ENCODE measurements around the gene GLMP. TPM values are rescaled to one million over a fixed set of nuclear protein-coding genes. Genes with fewer than 3 reads are reported as not detected.

The GLMP gene
- total RNA-seq, 1 experiment from 2014 or later, result 60.2 TPM

- ChIA-PET CTCF (no interaction called here), POLR2A (no interaction called here)
- no TSS peak for BruUV-seq (replicated peaks)
- Histone ChIP-seq H3K27me3 (ENCODE audit: control insufficient read depth, insufficient read depth, low read length) (no peaks in the 10 kb centered on the region), H3K4me1 (ENCODE audit: control insufficient read depth, insufficient read depth, low read length) (no peaks in the 10 kb centered on the region), H3K36me3 (ENCODE audit: control insufficient read depth, insufficient read depth, low read length) (peaks cover 60% of the 10 kb centered on the region), H3K4me3 (ENCODE audit: low read depth in 2 of 2, low read length in 2 of 2) (no peak overlapping the region), H3K9me3 (ENCODE audit: control insufficient read depth, insufficient read depth, low read depth, low read length) (no peaks in the 10 kb centered on the region), H3K27ac (ENCODE audit: low read length) (no peak overlapping the region)
- in situ Hi-C loops (cut with HindIII; ENCODE audit: low pct_unique_long_range_greater_than_20kb, low sequenced_read_pairs) (no loop called here), intact Hi-C loops (cut with micrococcal nuclease; ENCODE audit: unreplicated experiment) (no loop called here)
- DNase-seq (ENCODE audit: low read depth, low spot score), result no peak
- ATAC-seq, result no peak
- no peak for TF ChIP-seq REST (IDR thresholded peaks at IDR 0.05; ENCODE audit: insufficient read depth in 1 of 2, low read depth in 2 of 2, low read length in 1 of 2)
- no peak for TF ChIP-seq POLR2AphosphoS5 (IDR thresholded peaks at IDR 0.05; ENCODE audit: low read depth, low read length)
- no peak for TF ChIP-seq CTCF (IDR thresholded peaks at IDR 0.05)
- no peak for TF ChIP-seq SIN3A (IDR thresholded peaks at IDR 0.05; ENCODE audit: borderline replicate concordance, insufficient read depth, low read depth, low read length)
These were observed 21.4 kb upstream of the GLMP start for GRCh38 chr1:156316909-156317308.

- ATAC-seq (peak; percentile 43), DNase-seq (ENCODE audit: low read depth, low spot score) (no peak)
- POLR2A ChIA-PET, result no interaction called here
- peaks cover 45% of the 10 kb centered on the region for H3K36me3 ChIP-seq (ENCODE audit: control insufficient read depth, insufficient read depth, low read length)
- in situ Hi-C loops (cut with HindIII; ENCODE audit: low pct_unique_long_range_greater_than_20kb, low sequenced_read_pairs), result no loop called here
- H3K9me3 ChIP-seq (ENCODE audit: control insufficient read depth, insufficient read depth, low read depth, low read length), result no peaks in the 10 kb centered on the region
- no TSS peak for BruUV-seq (replicated peaks)
- intact Hi-C loops (cut with micrococcal nuclease; ENCODE audit: unreplicated experiment), result no loop called here
- no peak for TF ChIP-seq REST (IDR thresholded peaks at IDR 0.05; ENCODE audit: insufficient read depth in 1 of 2, low read depth in 2 of 2, low read length in 1 of 2)
- peak; percentile 37; the same call in 1 of the 2 replicates for TF ChIP-seq POLR2AphosphoS5 (IDR thresholded peaks at IDR 0.05; ENCODE audit: low read depth, low read length)
- no peaks in the 10 kb centered on the region for H3K27me3 ChIP-seq (ENCODE audit: control insufficient read depth, insufficient read depth, low read length)
- H3K4me3 ChIP-seq (ENCODE audit: low read depth in 2 of 2, low read length in 2 of 2), result no peak overlapping the region
- CTCF ChIA-PET, result no interaction called here
- no peaks in the 10 kb centered on the region for H3K4me1 ChIP-seq (ENCODE audit: control insufficient read depth, insufficient read depth, low read length)
- no peak overlapping the region for H3K27ac ChIP-seq (ENCODE audit: low read length)
These were observed 15.5 kb upstream of the GLMP start for GRCh38 chr1:156310962-156311361.
